Left ventricle myocardium inferior (tissue), 1 donor: ENCODE data around the gene TCN1. TPM values are rescaled to one million over a fixed set of nuclear protein-coding genes. Genes with fewer than 3 reads are reported as not detected.
A peak's percentile ranks its signal among the peaks of the same experiment; 100 is the strongest.

Source experiments
- DNase-seq: peaks from one replicate; pipeline ENCODE4 v3.0.0-alpha.2; 2020
- H3K27ac ChIP-seq: fragments of 200-600 bp; replicated peaks from 2 replicates; pipeline ENCODE4 v1.8.0; 2021
- H3K27me3 ChIP-seq: fragments of 200-600 bp; 2 replicates; pipeline ENCODE4 v1.8.0; 2021; ENCODE audit warnings: low read depth
- H3K36me3 ChIP-seq: fragments of 200-600 bp; 2 replicates; pipeline ENCODE4 v1.8.0; 2021
- H3K4me1 ChIP-seq: fragments of 200-600 bp; 2 replicates; pipeline ENCODE4 v1.8.0; 2021
- H3K4me3 ChIP-seq: fragments of 200-600 bp; 2 replicates; pipeline ENCODE4 v1.8.0; 2021; ENCODE audit warnings: mild to moderate bottlenecking, moderate library complexity
- H3K9me3 ChIP-seq: fragments of 200-600 bp; replicated peaks from 2 replicates; pipeline ENCODE4 v1.8.0; 2021
- intact Hi-C: fragments of 100-400 bp; cut with micrococcal nuclease; formaldehyde crosslinking; loops from one replicate; pipeline ENCODE4 v1.11.0; 2022
- total RNA-seq: library from RNA; stranded (reverse); fragmentation: NEBNext Ultra II Directional; extraction: Animal tissue kit (Norgen Biotek cat#: 25700); gene quantifications from one replicate; pipeline ENCODE4 v1.2.1, GENCODE V29; 2021
- TF ChIP-seq, protein P1 (sequence below): fragments of 200-600 bp; IDR thresholded peaks from 2 replicates; pipeline ENCODE4 v1.8.0; 2021; ENCODE audit warnings: antibody characterized with exemption, mild to moderate bottlenecking, borderline replicate concordance
- donor health status: DM: no; HTN: yes; CAD: no; lungs with severe emphysema.

Gene TCN1
- total RNA-seq, 1 donor from 2014 or later, result not detected

DNA sequence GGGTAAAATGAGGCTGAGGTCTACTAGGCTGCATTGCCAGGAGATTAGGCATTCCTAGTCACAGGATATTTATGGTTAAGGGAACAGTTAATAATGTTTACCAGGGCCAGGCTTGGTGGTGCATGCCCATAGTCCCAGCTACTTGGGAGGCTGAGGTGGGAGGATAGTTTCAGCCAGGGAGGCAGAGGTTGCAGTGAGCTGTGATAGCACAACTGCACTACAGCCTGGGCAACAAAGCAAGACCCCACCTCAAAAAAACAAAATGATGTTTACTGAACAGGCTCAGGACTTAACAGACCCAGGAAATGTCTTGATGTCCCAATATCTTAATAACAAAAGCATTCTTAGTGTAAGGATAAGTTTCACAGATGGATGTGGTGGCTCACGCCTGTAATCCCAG, 52.9 kb downstream of the TCN1 start:
- Histone ChIP-seq H3K9me3 (no peaks in the 10 kb centered on the region), H3K36me3 (peaks cover 10% of the 10 kb centered on the region), H3K27me3 (no peaks in the 10 kb centered on the region), H3K4me1 (peaks cover 19% of the 10 kb centered on the region), H3K4me3 (no peak overlapping the region), H3K27ac (no peak overlapping the region)
- TF ChIP-seq, protein P1, sequence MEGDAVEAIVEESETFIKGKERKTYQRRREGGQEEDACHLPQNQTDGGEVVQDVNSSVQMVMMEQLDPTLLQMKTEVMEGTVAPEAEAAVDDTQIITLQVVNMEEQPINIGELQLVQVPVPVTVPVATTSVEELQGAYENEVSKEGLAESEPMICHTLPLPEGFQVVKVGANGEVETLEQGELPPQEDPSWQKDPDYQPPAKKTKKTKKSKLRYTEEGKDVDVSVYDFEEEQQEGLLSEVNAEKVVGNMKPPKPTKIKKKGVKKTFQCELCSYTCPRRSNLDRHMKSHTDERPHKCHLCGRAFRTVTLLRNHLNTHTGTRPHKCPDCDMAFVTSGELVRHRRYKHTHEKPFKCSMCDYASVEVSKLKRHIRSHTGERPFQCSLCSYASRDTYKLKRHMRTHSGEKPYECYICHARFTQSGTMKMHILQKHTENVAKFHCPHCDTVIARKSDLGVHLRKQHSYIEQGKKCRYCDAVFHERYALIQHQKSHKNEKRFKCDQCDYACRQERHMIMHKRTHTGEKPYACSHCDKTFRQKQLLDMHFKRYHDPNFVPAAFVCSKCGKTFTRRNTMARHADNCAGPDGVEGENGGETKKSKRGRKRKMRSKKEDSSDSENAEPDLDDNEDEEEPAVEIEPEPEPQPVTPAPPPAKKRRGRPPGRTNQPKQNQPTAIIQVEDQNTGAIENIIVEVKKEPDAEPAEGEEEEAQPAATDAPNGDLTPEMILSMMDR, result no peak
- intact Hi-C loops, result no loop called here
- no peak for DNase-seq

DNA sequence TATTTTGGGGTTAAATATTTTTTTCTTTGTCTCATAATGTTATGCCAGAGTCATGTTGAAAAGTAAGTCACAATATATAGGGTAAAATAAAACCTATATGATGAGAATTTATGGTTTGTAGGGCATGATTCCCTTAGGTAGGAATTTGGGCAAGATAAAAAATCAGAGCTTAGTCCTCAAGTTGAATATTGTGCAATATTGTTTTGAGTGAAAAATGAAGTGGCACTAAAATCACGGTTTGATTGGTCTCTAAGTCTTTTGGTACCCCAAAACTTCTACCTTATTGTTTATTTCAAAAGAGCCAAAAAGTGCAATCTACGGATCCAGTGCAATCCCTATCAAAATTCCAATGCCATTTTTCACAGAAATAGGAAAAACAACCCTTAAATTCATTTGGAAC, 54.1 kb downstream of the TCN1 start:
- DNase-seq, result no peak
- no peaks in the 10 kb centered on the region for H3K27me3 ChIP-seq
- TF ChIP-seq, protein P1, result no peak

DNA sequence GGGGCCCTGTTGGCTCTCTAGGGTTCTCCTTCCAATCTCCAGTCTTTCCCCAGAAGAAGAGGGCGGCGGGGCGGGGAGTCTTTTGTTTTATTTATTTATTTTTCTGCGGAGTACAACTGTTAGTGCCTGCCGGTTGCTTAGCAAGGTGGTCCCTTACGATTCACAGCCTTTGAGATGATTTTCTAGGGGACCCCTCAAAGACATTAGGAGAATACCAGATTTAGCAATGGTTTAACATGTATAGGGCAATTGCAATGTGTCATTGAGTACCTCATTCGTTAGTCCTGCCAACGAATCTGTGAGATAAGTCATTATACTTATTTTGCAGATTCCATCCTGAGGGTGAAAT, 55.4 kb downstream of the TCN1 start:
- Histone ChIP-seq H3K4me1 (peaks cover 19% of the 10 kb centered on the region), H3K36me3 (peaks cover 30% of the 10 kb centered on the region), H3K27me3 (no peaks in the 10 kb centered on the region), H3K27ac (peak overlapping the region; percentile 91), H3K9me3 (no peaks in the 10 kb centered on the region), H3K4me3 (peak overlapping the region; percentile 91)
- no peak for DNase-seq
- intact Hi-C loops, result no loop called here
- TF ChIP-seq, protein P1, result no peak

More for the DNA sequence above, 54.1 kb downstream of the TCN1 start:
- H3K36me3 ChIP-seq, result peaks cover 17% of the 10 kb centered on the region
- intact Hi-C loops, result no loop called here
- H3K4me1 ChIP-seq, result peaks cover 19% of the 10 kb centered on the region
- H3K4me3 ChIP-seq, result no peak overlapping the region
- no peak overlapping the region for H3K27ac ChIP-seq
- H3K9me3 ChIP-seq, result no peaks in the 10 kb centered on the region

DNA sequence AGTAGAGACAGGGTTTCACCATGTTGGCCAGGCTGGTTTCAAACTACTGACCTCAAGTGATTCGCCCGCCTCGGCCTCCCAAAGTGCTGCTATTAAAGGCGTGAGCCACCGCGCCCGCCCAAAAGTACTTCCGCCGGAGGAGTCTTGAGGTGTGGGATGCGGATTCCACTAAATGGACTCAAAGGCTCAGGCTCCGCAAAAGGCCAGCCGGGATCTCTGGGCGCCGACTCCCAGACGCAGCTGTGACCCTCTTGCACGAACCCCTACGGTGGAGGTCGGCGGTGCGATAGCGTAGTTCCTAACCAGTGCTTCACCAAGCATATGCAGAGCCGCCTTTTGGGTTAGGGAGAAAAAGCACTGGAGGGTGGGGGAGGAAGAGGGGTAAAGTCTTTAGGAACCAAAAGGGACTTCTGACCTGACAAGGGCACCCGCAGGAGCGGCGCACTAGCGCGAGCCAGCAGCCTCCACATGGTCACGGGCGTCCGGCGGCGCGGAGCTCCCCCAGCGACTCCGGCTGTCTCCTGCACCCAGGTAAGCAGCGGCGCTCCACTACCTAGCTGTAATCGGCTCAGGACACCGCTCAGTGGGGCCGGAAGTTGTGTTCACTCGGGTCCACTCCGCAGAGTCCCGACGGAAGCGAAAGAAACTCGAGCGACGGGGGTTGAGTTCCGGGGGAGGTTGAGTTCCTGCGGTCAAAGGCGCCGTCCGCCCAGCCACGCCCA, 55.9 kb downstream of the TCN1 start, which contains the start of gene MRPL16:
Gene MRPL16 (minus strand): TSS at position 590 of the 722 bp plus-strand sequence. CDS start 120 bp downstream, at position 470.
- H3K4me3 ChIP-seq, result peak within 1 kb of the TSS; percentile 91
- intact Hi-C loops, result no loop called here
- no peaks in the 10 kb centered on the region for H3K9me3 ChIP-seq
- DNase-seq, result peak; percentile 85
- H3K4me1 ChIP-seq, result peaks cover 19% of the 10 kb centered on the region
- H3K36me3 ChIP-seq, result peaks cover 31% of the 10 kb centered on the region
- H3K27me3 ChIP-seq, result no peaks in the 10 kb centered on the region
- TF ChIP-seq, protein P1, result no peak
- peak within 1 kb of the TSS; percentile 91 for H3K27ac ChIP-seq

DNA sequence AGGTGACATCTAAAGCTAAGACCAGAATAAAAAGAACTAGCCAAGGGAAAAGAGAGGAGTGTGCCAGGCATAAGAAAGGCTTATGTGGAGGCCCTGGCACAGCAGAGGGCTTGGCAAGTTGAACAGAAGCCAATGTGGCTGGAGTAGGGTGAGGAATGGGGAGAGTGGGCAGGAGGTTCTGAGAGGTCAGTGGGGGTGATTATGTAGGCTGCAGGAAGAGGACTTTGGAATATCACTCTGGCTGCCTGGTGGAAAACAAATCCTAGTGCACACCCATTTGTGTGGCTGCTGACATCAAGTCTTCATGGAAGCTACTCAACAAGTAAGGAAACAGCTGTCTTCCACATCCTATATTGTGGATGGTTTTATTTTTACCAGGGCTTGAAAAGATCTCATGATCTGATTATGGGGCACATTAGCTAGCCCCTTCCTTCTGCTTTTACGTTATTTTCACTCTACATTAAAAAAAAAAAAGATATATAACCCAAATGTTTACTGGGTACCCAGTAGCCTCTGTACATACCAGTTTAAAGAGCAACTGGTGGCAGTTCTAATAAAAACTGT, 59.2 kb downstream of the TCN1 start:
- peaks cover 46% of the 10 kb centered on the region for H3K36me3 ChIP-seq
- TF ChIP-seq, protein P1, result no peak
- intact Hi-C loops, result no loop called here
- H3K4me1 ChIP-seq, result peaks cover 23% of the 10 kb centered on the region
- H3K27me3 ChIP-seq, result no peaks in the 10 kb centered on the region
- DNase-seq, result no peak
- no peak overlapping the region for H3K27ac ChIP-seq
- no peak overlapping the region for H3K4me3 ChIP-seq
- H3K9me3 ChIP-seq, result no peaks in the 10 kb centered on the region
